Body of pancreas (tissue), 4 donors: ENCODE measurements around the gene KCND2.

Experiments
- POLR2A ChIP-seq, 3 donors: fragments of 450-650 bp; IDR thresholded peaks; one replicate each; pipeline ENCODE4 v1.6.1; 2016; ENCODE audit warnings: antibody characterized with exemption in 3 of 3, mild to moderate bottlenecking in 2 of 3
- TF ChIP-seq, protein P1 (sequence below), 7 experiments: fragments of 450-650 bp in 4 of 7; fragments of 200-600 bp in 3 of 7; sonication (generic) in 3 of 7; IDR thresholded peaks; one replicate each; pipeline ENCODE4 v1.5.1; 2016 to 2019; ENCODE audit warnings: antibody characterized with exemption in 7 of 7

DNA sequence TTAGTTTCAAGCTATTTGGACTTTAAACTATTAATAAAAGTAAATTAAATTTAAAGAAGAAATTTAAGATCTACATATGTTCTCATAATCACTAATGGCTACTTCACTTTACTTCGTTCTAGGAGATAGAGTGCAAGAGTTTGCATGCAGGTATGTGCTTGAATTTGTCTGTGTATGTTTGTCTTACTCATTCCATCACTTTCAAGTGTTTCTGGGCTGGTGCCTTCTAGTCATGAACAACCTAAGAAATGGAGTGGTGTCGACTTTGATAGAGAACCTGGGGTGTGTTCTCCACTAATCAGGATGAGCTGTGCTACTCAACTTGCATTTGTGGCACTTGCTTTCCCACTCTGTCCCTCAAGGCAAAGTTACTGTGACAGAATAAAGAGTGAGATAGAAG, 169.9 kb downstream of the KCND2 start:
- no peak for TF ChIP-seq POLR2A (IDR thresholded peaks at IDR 0.05)
- TF ChIP-seq, protein P1, sequence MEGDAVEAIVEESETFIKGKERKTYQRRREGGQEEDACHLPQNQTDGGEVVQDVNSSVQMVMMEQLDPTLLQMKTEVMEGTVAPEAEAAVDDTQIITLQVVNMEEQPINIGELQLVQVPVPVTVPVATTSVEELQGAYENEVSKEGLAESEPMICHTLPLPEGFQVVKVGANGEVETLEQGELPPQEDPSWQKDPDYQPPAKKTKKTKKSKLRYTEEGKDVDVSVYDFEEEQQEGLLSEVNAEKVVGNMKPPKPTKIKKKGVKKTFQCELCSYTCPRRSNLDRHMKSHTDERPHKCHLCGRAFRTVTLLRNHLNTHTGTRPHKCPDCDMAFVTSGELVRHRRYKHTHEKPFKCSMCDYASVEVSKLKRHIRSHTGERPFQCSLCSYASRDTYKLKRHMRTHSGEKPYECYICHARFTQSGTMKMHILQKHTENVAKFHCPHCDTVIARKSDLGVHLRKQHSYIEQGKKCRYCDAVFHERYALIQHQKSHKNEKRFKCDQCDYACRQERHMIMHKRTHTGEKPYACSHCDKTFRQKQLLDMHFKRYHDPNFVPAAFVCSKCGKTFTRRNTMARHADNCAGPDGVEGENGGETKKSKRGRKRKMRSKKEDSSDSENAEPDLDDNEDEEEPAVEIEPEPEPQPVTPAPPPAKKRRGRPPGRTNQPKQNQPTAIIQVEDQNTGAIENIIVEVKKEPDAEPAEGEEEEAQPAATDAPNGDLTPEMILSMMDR (IDR thresholded peaks at IDR 0.05) = no peak
